Endothelial cell of umbilical vein (primary cell): Measurements from ENCODE around the gene NQO1. TPM values are rescaled to one million over a fixed set of nuclear protein-coding genes. Genes with fewer than 3 reads are reported as not detected.

ENCODE experiments used
- BruUV-seq: library from RNA; stranded (reverse); fragments of 400-500 nt; replicated peaks from 2 replicates; lab custom pipeline; 2021; lab: Mats Ljungman, UMichigan
- CTCF ChIA-PET: fragments of 300-600, 350-600 bp; sonication (Branson Sonifier 250); formaldehyde crosslinking; loops from one replicate; lab custom pipeline; 2021; ENCODE audit warnings: antibody characterized with exemption, inconsistent platforms; lab: Charles Lee
- POLR2A ChIA-PET: fragments of 300-600, 350-600 bp; sonication (Branson Sonifier 250); formaldehyde crosslinking; loops from one replicate; lab custom pipeline; 2021; ENCODE audit warnings: antibody characterized with exemption, inconsistent platforms; lab: Charles Lee
- DNase-seq: peaks from one replicate; pipeline ENCODE4 v3.0.0-alpha.2; 2011; ENCODE audit warnings: low read depth, low spot score
- FAIRE-seq: peaks from 2 replicates; lab custom pipeline; 2011; peaks lifted over from hg19 to GRCh38; lab: Jason Lieb, UNC
- H2AFZ ChIP-seq: 2 replicates; pipeline ENCODE4 v1.6.0; 2012; ENCODE audit warnings: low read depth, low read length, control low read depth, inconsistent platforms
- H3K27ac ChIP-seq: 2 replicates; pipeline ENCODE4 v1.5.1; 2011; ENCODE audit warnings: low read depth, mild to moderate bottlenecking, control low read depth, low read length, moderate library complexity; ENCODE audit not compliant: insufficient read depth
- H3K27me3 ChIP-seq, 2 experiments: 2 replicates each; pipeline versions ENCODE4 v1.6.0 to v1.6.1; 2011; ENCODE audit warnings: low read length in 2 of 2, mixed read lengths in 1 of 2; ENCODE audit not compliant: control insufficient read depth in 2 of 2, insufficient read depth in 2 of 2
- H3K36me3 ChIP-seq, 2 experiments: 2 replicates in 1 of 2; 3 replicates in 1 of 2; pipeline ENCODE4 v1.5.1; 2011; ENCODE audit warnings: low read length in 2 of 2, mild to moderate bottlenecking in 1 of 2, moderate library complexity in 1 of 2; ENCODE audit not compliant: control insufficient read depth in 2 of 2, insufficient read depth in 2 of 2; ENCODE audit errors: extremely low read depth in 1 of 2
- H3K4me1 ChIP-seq: 3 replicates; pipeline ENCODE4 v1.5.1; 2011; ENCODE audit warnings: mild to moderate bottlenecking, low read length; ENCODE audit not compliant: control insufficient read depth, insufficient read depth; ENCODE audit errors: extremely low read depth
- H3K4me2 ChIP-seq: 2 replicates; pipeline ENCODE4 v1.6.1; 2011; ENCODE audit warnings: low read length, control low read depth, mixed read lengths; ENCODE audit not compliant: insufficient read depth
- H3K4me3 ChIP-seq, 3 experiments: fragments of 200-600 bp in 1 of 3; sonication (generic), shearing (Covaris generic) in 1 of 3; replicated peaks in 1 of 3; 2 replicates each; pipeline ENCODE4 v1.5.1; 2011 to 2016; ENCODE audit warnings: control low read depth in 3 of 3, low read length in 3 of 3, mild to moderate bottlenecking in 2 of 3, inconsistent platforms in 1 of 3, low read depth in 1 of 3, moderate library complexity in 1 of 3; ENCODE audit not compliant: insufficient read depth in 1 of 3
- H3K79me2 ChIP-seq: 2 replicates; pipeline ENCODE4 v1.6.0; 2012; ENCODE audit warnings: low read length, inconsistent platforms; ENCODE audit not compliant: control insufficient read depth, insufficient read depth
- H3K9ac ChIP-seq: replicated peaks from 2 replicates; pipeline ENCODE3; 2011; ENCODE audit warnings: low read length, control low read depth; ENCODE audit not compliant: insufficient read depth; ENCODE audit errors: extremely low read depth
- H3K9me1 ChIP-seq: replicated peaks from 3 replicates; pipeline ENCODE4 v1.6.0; 2011; ENCODE audit warnings: mild to moderate bottlenecking, low read length; ENCODE audit not compliant: control insufficient read depth, insufficient read depth; ENCODE audit errors: extremely low read depth
- H3K9me3 ChIP-seq: replicated peaks from 2 replicates; pipeline ENCODE4 v1.5.1; 2012; ENCODE audit warnings: low read length, inconsistent platforms; ENCODE audit not compliant: control insufficient read depth, insufficient read depth
- H4K20me1 ChIP-seq: replicated peaks from 2 replicates; pipeline ENCODE3; 2011; ENCODE audit warnings: mild to moderate bottlenecking, low read length; ENCODE audit not compliant: control insufficient read depth, insufficient read depth; ENCODE audit errors: extremely low read depth
- CTCF ChIP-seq, 2 donors: IDR thresholded peaks; 1 replicate in 1 of 2; 2 replicates in 1 of 2; pipeline ENCODE4 v1.5.1; 2011; ENCODE audit warnings: low read length in 2 of 2, mild to moderate bottlenecking in 2 of 2, moderate library complexity in 2 of 2, control low read depth in 1 of 2, inconsistent platforms in 1 of 2, low read depth in 1 of 2; ENCODE audit not compliant: insufficient read depth in 1 of 2; ENCODE audit errors: extremely low read depth in 1 of 2
- EZH2 ChIP-seq: IDR thresholded peaks from 2 replicates; pipeline ENCODE4 v1.6.1; 2012; ENCODE audit warnings: borderline replicate concordance, low read depth, mild to moderate bottlenecking, moderate library complexity, low read length, inconsistent platforms; ENCODE audit not compliant: severe bottlenecking
- FOS ChIP-seq: IDR thresholded peaks from 2 replicates; pipeline ENCODE4 v1.6.1; 2011; ENCODE audit warnings: mild to moderate bottlenecking, low read length, moderate library complexity, borderline replicate concordance; ENCODE audit not compliant: insufficient read depth
- GATA2 ChIP-seq: IDR thresholded peaks from 2 replicates; pipeline ENCODE4 v1.7.0; 2011; ENCODE audit warnings: low read depth, mild to moderate bottlenecking, moderate library complexity, mixed read lengths, low read length; ENCODE audit not compliant: insufficient read length, insufficient read depth
- JUN ChIP-seq: IDR thresholded peaks from 2 replicates; pipeline ENCODE4 v1.6.1; 2011; ENCODE audit warnings: borderline replicate concordance, low read depth; ENCODE audit not compliant: insufficient read length, insufficient read depth
- MAX ChIP-seq: IDR thresholded peaks from 2 replicates; pipeline ENCODE4 v1.6.1; 2011; ENCODE audit not compliant: insufficient read depth, insufficient read length
- MYC ChIP-seq: IDR thresholded peaks from one replicate; pipeline ENCODE4 v1.6.1; 2011; ENCODE audit warnings: mild to moderate bottlenecking, low read depth, low read length
- POLR2A ChIP-seq: IDR thresholded peaks from 2 replicates; pipeline ENCODE4 v1.6.1; 2012; ENCODE audit warnings: low read depth, mild to moderate bottlenecking, control low read depth, low read length
- POLR2AphosphoS5 ChIP-seq: IDR thresholded peaks from 2 replicates; pipeline ENCODE4 v1.6.1; 2012; ENCODE audit warnings: low read depth, mild to moderate bottlenecking, control low read depth, low read length, moderate library complexity; ENCODE audit not compliant: insufficient read depth
- dilution Hi-C: fragments of 300-500 bp; cut with MboI; formaldehyde crosslinking; loops from one replicate; pipeline ENCODE4 v1.15.0; 2019; ENCODE audit warnings: low sequenced_read_pairs; ENCODE audit not compliant: extremely low pct_ligation_motif_present
- intact Hi-C: fragments of 100-400 bp; cut with micrococcal nuclease; formaldehyde crosslinking; loops from one replicate; pipeline ENCODE4 v1.10.0; 2022
- polyA plus RNA-seq, 4 experiments: library from polyadenylated mRNA; depleted of rRNA in 3 of 4; stranded (reverse) in 3 of 4; unstranded in 1 of 4; fragments of >200 nt; gene quantifications; 2 replicates each; pipeline versions ENCODE4 v1.2.1 to v1.2.3, GENCODE V29; 2011 to 2012; ENCODE audit warnings: missing spikeins in 1 of 4
- total RNA-seq: library from RNA; stranded (reverse); gene quantifications from 2 replicates; pipeline ENCODE4 v1.2.3, GENCODE V29; 2021

The NQO1 gene
- total and polyA plus RNA-seq, 2 donors (not counting 3 experiments of a cell fraction or from before 2014, with no cell fraction given) = 257 to 345 TPM

GRCh38 chr16:69680358-69680757 lies 46.0 kb downstream of the NQO1 start:
- H3K27ac ChIP-seq = no peak overlapping the region
- no peak overlapping the region for H3K4me2 ChIP-seq
- no peaks in the 10 kb centered on the region for H4K20me1 ChIP-seq
- ChIA-PET POLR2A (no interaction called here), CTCF (no interaction called here)
- H3K9me1 ChIP-seq = no peaks in the 10 kb centered on the region
- TF ChIP-seq POLR2A (no peak), EZH2 (no peak), GATA2 (no peak), MAX (no peak), MYC (no peak), JUN (no peak)
- BruUV-seq = no TSS peak
- FAIRE-seq (no peak), DNase-seq (no peak)
- no peaks in the 10 kb centered on the region for H3K4me1 ChIP-seq
- H3K9ac ChIP-seq = no peak overlapping the region
- H3K4me3 ChIP-seq = no peak overlapping the region
- no peak overlapping the region for H2AFZ ChIP-seq
- intact Hi-C loops = no loop called here
- no peaks in the 10 kb centered on the region for H3K9me3 ChIP-seq
- no peaks in the 10 kb centered on the region for H3K27me3 ChIP-seq
- peaks cover 0 to 11% of the 10 kb centered on the region in 2 experiments for H3K36me3 ChIP-seq
- dilution Hi-C loops = no loop called here
- no peaks in the 10 kb centered on the region for H3K79me2 ChIP-seq

- no peaks in the 10 kb centered on the region for H4K20me1 ChIP-seq
- DNase-seq (no peak), FAIRE-seq (no peak)
- BruUV-seq = no TSS peak
- POLR2A ChIA-PET = no interaction called here
- no peaks in the 10 kb centered on the region for H3K27me3 ChIP-seq
- no peak overlapping the region for H3K27ac ChIP-seq
- H2AFZ ChIP-seq = no peak overlapping the region
- H3K9me1 ChIP-seq = no peaks in the 10 kb centered on the region
- H3K36me3 ChIP-seq = peaks cover 3 to 4% of the 10 kb centered on the region in 2 experiments
- no peak overlapping the region for H3K9ac ChIP-seq
- intact Hi-C loops = no loop called here
- no peak overlapping the region for H3K4me3 ChIP-seq
- no peaks in the 10 kb centered on the region for H3K79me2 ChIP-seq
- H3K4me2 ChIP-seq = no peak overlapping the region
- no peak for TF ChIP-seq POLR2A
- no peak for TF ChIP-seq CTCF (IDR thresholded peaks at IDR 0.05; ENCODE audit: extremely low read depth in 1 of 2, insufficient read depth in 1 of 2, low read depth in 1 of 2, low read length in 2 of 2)
- TF ChIP-seq MAX = no peak
- TF ChIP-seq EZH2 = no peak
- no peak for TF ChIP-seq MYC
- TF ChIP-seq GATA2 = no peak
- TF ChIP-seq POLR2AphosphoS5 = no peak
- TF ChIP-seq JUN = no peak
- no peak for TF ChIP-seq FOS
- no peaks in the 10 kb centered on the region for H3K4me1 ChIP-seq
- CTCF ChIA-PET = interaction anchor here (1.2 to 1.5 kb wide), 2 partner anchors 10 to 19 kb away, joined by 3 read pairs; no protein-coding TSS in a partner anchor
- dilution Hi-C loops = no loop called here
- no peaks in the 10 kb centered on the region for H3K9me3 ChIP-seq
Observed at GRCh38 chr16:69672998-69673713, 53.2 kb downstream of the NQO1 start.
